ENCODE measurements around the gene B3GAT2.
A peak's percentile ranks its signal among the peaks of the same experiment; 100 is the strongest.
"Not testable (repeated sequence)": the region's sequence is repeated elsewhere in the genome, so short reads cannot be mapped to it uniquely, and the experiment has no call there.

The B3GAT2 gene

GRCh38 chr6:70956451-70957283 lies at the start of gene B3GAT2:
Gene B3GAT2, minus strand, starts transcription at chr6:70957060. Its CDS starts 631 bp downstream, at chr6:70956429.
- peak in 1 of 2 donors; percentile 5 for ATAC-seq

GRCh38 chr6:70998148-70998547 lies 41.3 kb upstream of the B3GAT2 start:
- ATAC-seq = no peak

GRCh38 chr6:70997379-70997778 lies 40.5 kb upstream of the B3GAT2 start:
- no peak for ATAC-seq

DNA sequence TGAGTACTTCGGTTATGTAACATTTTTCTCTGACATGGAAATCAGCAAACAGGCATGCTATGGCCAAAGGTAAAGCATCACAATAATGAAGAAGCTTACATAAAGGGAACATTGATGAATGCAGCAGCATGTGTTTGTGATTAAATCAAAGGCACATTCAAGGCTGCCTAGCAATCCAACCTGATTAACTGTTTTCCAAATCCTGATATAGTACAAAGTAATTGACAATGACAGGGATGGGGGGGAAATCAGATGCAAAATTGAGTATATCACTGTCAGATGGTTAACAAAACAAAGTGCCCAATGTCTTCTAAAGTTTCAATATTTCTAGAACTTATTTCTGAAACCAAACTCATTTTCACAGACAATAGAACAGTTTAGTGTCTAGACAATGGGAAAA lies 39.2 kb upstream of the B3GAT2 start:
- ATAC-seq = no peak

DNA sequence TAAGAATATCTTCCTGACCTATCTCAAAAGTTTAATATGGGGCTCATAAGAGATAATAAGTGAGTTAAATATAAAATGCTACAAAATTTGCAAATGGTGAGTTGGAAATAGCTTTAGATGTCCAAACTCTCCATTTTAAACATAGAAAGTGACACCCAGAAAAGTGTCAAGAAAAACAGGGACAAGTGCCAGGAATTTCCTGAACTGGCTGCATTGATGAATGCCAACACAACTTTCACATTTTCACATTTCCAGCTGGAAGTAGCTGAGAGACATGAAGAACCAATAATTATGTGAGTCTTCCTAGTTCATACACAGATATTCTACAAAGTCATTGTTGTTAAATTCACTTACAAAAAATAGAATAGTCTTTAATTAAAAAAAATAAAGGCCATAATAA lies 38.6 kb upstream of the B3GAT2 start:
- ATAC-seq = no peak

DNA sequence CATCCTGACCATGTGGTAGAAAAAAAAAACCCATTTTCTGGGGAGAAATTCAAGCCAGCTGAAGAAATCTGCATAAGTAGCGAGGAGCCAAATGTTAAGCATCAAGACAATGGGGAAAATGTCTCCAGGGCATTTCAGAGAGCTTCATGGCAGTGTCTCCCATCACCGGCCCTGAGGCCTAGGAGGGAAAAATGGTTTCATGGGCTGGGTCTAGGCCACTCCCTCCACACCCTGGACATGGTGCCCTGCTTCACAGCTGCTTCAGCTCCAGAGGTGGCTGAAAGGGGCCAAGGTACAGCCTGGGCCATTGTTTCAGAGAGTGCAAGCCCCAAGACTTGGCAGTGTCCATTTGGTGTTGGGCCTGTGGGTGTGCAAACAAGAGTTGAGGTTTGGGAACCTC lies 34.4 kb upstream of the B3GAT2 start:
- no peak for ATAC-seq

DNA sequence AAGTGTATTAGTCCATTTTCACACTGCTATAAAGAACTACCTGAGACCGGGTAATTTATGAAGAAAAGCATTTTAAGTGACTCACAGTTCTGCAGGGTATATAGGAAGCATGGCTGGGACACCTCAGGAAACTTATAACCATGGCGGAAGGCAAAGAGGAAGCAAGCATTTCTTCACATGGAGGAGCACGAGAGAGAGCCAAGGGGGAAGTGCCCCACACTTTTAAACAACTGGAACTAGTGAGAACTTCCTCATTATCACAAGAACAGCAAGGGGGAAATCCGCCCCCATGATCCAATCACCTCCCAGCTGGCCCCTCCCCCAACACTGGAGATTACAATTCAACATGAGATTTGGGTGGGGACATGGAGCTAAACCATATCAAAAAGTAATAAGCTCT lies 28.3 kb upstream of the B3GAT2 start:
- no peak for ATAC-seq

GRCh38 chr6:70982747-70983146 lies 25.9 kb upstream of the B3GAT2 start:
- ATAC-seq = no peak

GRCh38 chr6:70980727-70981126 lies 23.9 kb upstream of the B3GAT2 start:
- no peak for ATAC-seq

GRCh38 chr6:70973604-70974003 lies 16.7 kb upstream of the B3GAT2 start:
- no peak for ATAC-seq

DNA sequence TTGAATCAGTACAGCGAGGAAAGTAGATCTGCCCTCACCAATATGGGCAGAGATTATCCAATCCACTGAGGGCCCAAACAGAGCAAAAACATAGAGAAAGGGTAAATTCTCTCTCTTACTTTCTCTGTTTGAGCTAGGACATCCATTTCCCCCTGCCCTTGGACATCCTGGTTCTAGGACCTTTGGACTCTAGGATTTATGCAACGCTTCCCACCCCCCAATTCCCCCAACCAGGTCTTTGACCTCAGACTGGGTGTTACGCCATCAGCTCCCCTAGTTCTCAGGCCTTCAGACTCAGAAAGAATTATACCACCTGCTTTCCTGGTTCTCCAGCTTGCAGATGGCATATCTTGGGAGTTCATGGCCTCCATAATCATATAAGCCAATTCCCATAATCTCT lies 10.2 kb upstream of the B3GAT2 start:
- ATAC-seq = no peak

DNA sequence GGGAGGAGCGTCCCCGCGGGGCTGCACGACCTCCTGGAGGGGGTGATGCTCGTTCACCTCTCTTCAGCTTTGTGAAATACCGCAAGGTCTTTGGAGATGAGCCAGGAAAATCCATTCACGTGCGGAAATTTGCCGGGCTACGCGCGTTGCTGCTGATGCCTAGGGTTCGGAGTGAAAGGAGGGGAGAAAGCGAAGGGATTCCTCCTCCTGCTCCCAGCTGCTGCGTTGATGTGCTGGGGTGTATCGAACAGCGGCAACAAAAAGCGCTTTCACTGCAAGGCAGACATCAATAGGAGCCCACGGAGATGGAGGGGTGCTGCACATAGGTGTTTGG lies 391 bp upstream of the B3GAT2 start:
- ATAC-seq = no peak

GRCh38 chr6:70956191-70956450 lies 739 bp downstream of the B3GAT2 start:
- no peak for ATAC-seq

GRCh38 chr6:70955441-70956190 lies 1.2 kb downstream of the B3GAT2 start:
- ATAC-seq = peak; percentile 88 to 89

DNA sequence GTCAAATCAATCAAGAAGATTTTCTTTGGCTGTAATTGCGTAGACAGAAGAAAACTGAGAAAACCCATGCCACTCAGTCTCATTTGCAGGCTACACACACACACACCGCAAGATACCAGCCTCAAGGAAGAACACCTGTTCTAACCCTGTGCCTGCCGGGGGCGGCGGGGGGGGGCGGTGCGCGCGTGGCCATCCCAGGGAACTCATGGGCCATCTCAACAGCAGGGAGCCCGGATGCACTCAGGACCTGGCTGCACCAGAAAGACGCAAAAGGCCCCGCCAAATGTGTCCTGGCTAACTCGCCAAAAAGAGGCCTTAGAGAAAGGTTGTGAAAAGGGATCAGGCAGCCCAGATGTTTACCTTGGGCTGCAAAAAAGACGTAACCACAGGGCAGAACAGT lies 2.1 kb downstream of the B3GAT2 start:
- no peak for ATAC-seq

DNA sequence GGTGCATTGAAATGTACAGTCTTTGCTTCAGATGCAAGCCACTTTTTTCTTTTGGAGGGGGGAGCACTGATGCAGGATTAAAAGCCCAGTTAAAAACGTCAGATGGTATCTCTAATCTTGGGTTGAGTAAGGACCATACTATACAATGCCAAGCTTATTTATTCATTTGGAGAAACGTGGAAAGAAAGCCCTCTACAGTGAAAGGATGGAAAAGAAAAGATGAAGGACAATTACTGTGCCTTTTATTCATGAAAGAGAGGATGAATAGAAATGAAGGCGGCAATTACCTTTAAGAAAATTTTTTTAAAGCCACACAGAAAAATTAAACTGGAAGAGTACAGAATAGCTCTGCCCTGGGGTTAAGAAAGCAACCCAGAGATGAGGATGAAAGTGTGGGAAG lies 2.7 kb downstream of the B3GAT2 start:
- ATAC-seq = no peak

DNA sequence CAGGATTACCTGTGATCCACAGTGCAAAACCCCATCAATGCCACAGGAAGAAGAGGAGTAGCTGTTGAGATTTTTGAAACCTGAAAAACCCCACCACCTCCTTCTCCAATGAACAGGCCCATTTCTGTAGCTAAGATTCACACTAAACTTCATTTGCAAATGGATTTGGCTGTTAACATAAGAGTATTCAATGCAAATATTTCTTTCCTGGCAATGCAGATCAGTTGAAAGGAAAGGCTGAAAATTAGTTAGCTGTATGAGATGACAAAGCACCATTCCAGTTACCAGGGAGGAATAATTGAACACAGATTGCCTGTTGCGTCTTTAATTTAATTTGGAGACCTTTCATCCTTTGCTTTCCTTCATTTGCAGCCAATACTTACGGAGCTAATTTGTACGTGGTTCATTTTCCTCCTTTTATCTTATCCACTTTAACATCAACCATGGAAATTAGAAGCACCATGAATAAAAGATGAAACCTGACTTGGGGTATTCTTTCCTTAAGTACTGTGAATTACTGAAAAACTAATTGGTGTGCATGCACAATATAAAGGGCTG lies 4.2 kb downstream of the B3GAT2 start:
- no peak for ATAC-seq

- not testable (repeated sequence) for ATAC-seq
Observed at GRCh38 chr6:70944321-70944720, 12.5 kb downstream of the B3GAT2 start.

GRCh38 chr6:70933853-70934252 lies 23.0 kb downstream of the B3GAT2 start:
- ATAC-seq = no peak

- ATAC-seq = no peak
Observed at GRCh38 chr6:70905742-70906141, 51.1 kb downstream of the B3GAT2 start.

DNA sequence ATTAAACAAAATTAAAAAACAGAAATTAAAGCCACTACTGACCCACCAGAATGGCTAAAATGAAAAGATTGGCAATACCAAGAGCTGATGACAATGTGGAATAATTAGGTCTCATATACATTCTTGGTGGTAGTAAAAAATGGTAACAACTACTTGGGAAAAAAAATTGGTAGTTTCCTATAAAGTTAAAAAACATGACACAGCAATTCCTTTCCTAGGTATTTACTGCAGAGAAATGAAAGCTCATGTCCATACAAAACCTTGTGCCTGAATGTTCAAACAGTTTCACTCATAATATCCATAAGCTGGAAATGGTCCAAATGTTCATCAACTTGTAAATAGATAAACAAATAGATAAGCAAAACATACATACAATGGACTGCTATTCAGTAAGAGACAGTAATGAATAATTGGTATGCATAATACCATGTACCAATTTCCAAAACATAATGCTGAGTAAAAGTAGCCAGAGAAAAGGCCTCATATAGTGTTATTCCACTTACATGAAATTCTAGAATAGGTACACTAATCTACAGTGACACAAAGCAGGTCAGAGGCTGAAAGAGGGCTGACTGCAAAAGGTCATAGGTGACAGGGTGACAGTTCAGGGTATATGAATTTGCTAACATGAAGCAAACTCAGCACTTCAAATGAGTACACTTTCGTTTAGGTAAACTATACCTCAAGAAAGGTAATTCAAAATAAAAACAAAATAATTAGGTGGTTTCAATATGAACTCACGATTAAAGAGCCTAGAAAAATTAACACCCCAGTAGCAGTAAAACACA lies 53.0 kb downstream of the B3GAT2 start:
- no peak for ATAC-seq

GRCh38 chr6:70901324-70901723 lies 55.5 kb downstream of the B3GAT2 start:
- ATAC-seq = no peak

GRCh38 chr6:70900047-70900446 lies 56.8 kb downstream of the B3GAT2 start:
- no peak for ATAC-seq

All from activated CD4-positive, CD25-positive, alpha-beta regulatory T cell treated with anti-CD3 and anti-CD28 coated beads, Interleukin-2, amount 50 U/mL, for 24 hours (primary cell).